GM21390 (cell line): ENCODE results near the gene SOX12.
"Not testable (repeated sequence)": the region's sequence is repeated elsewhere in the genome, so short reads cannot be mapped to it uniquely, and the experiment has no call there.

Source experiments
- ATAC-seq: cut with Tn5 transposase; IDR thresholded peaks from one replicate; pipeline ENCODE4 v1.9.1; 2021; ENCODE audit not compliant: unreplicated experiment

The SOX12 gene

DNA sequence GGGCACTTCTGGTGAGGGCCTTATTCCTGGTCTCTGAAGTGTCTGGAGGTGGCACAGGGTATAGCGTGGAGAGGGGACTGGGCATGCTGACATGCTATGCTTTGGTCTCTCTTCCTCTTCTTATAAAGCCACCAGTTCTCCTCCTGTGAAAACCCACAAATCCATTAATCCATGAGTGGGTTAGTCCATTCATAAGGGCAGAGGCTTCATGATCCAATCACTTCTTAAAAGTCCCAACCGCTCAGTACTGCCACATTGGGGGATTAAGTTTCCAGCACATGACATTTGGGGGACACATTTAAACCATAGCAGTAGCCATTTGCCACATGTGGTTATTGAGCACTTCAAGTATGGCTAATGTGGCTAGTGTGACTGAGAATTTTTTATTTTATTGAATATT is 51.4 kb downstream of the SOX12 start:
- ATAC-seq = no peak

DNA sequence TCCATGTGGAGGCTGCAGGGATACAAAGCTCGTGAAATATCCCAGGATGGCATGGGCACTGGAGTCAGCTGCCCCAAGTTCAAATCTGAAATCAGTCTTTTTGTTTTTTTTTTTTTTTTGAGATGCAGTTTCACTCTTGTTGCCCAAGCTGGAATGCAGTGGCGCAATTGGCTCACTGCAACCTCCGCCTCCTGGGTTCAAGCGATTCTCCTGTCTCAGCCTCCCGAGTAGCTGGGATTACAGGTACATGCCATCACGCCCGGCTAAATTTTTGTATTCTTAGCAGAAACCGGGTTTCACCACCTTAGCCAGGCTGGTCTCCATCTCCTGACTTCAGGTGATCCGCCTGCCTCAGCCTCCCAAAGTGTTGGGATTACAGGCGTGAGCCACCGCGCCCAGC is 52.2 kb downstream of the SOX12 start:
- ATAC-seq = not testable (repeated sequence)

DNA sequence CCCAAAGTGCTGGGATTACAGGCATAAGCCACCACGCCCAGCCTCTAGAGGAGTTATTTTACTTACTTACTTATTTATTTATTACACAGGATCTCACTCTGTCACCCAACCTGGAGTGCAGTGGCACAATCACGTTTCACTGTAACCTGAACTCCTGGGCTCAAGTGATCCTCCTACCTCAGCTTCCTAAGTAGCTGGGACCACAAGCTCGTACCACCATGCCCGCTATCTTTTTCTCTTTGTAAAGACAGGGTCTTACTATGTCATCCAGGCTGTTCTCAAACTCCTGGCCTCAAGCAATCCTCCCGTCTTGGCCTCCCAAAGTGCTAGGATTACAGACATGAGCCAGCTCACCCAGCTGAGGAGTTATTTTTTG is 53.6 kb downstream of the SOX12 start:
- ATAC-seq = no peak
